Measurements from ENCODE around the gene CSNK1A1.

- TF ChIP-seq POLR2A (IDR thresholded peaks at IDR 0.05; ENCODE audit: low read depth) (no peak), POLR2AphosphoS5 (IDR thresholded peaks at IDR 0.05) (peak; percentile 33 to 68), CTCF (IDR thresholded peaks at IDR 0.05) (no peak)
Observed at GRCh38 chr5:149581192-149581861, 30.1 kb upstream of the CSNK1A1 start, which contains the start of gene ARHGEF37.

All from esophagus muscularis mucosa (tissue), 3 donors.